CD4-positive, CD25-positive, alpha-beta regulatory T cell (primary cell): ENCODE results near the gene EFEMP2. TPM values are rescaled to one million over a fixed set of nuclear protein-coding genes. Genes with fewer than 3 reads are reported as not detected.

Experiments used
- ATAC-seq, 2 donors: fragments of 150-1000 bp; cut with Tn5 transposase; one replicate each; pipeline ENCODE4 v1.10.0; 2021; ENCODE audit warnings: low read depth in 2 of 2, moderate number of reproducible peaks in 2 of 2, moderate library complexity in 1 of 2
- DNase-seq, 3 donors: peaks; one replicate each; pipeline versions ENCODE4 v3.0.0 to v3.0.0-alpha.2; 2012 to 2022; ENCODE audit warnings: mixed read lengths in 1 of 3
- H3K27ac ChIP-seq: one replicate; pipeline ENCODE4 v1.7.0; 2013; ENCODE audit warnings: mild to moderate bottlenecking, low read length; ENCODE audit not compliant: insufficient read depth, poor library complexity, severe bottlenecking
- H3K27me3 ChIP-seq: one replicate; pipeline ENCODE4 v1.7.0; 2013; ENCODE audit warnings: low read length; ENCODE audit not compliant: control insufficient read depth, insufficient read depth
- H3K36me3 ChIP-seq: one replicate; pipeline ENCODE4 v1.7.0; 2013; ENCODE audit warnings: mild to moderate bottlenecking, low read length, moderate library complexity; ENCODE audit not compliant: control insufficient read depth, insufficient read depth
- H3K4me1 ChIP-seq: 2 replicates; pipeline ENCODE4 v1.7.0; 2013; ENCODE audit warnings: mild to moderate bottlenecking, low read length; ENCODE audit not compliant: insufficient read depth, control insufficient read depth, poor library complexity, severe bottlenecking
- H3K4me3 ChIP-seq: one replicate; pipeline ENCODE4 v1.7.0; 2013; ENCODE audit warnings: low read depth, mild to moderate bottlenecking, low read length, moderate library complexity
- H3K9me3 ChIP-seq, 2 experiments: 1 replicate in 1 of 2; 2 replicates in 1 of 2; pipeline ENCODE4 v1.7.0; 2013; ENCODE audit warnings: low read length in 2 of 2, mild to moderate bottlenecking in 1 of 2, moderate library complexity in 1 of 2; ENCODE audit not compliant: control insufficient read depth in 2 of 2
- H3K27ac Mint-ChIP-seq, 3 donors: one replicate each; pipeline ENCODE4 v1.8.0; 2020 to 2022; ENCODE audit warnings: mild to moderate bottlenecking in 3 of 3, mixed read lengths in 3 of 3, moderate library complexity in 2 of 3
- H3K27me3 Mint-ChIP-seq: one replicate; pipeline ENCODE4 v1.8.0; 2022; ENCODE audit warnings: mild to moderate bottlenecking, mixed read lengths
- H3K36me3 Mint-ChIP-seq: one replicate; pipeline ENCODE4 v1.8.0; 2020; ENCODE audit warnings: mixed read lengths
- H3K4me1 Mint-ChIP-seq, 4 donors: one replicate each; pipeline ENCODE4 v1.8.0; 2020 to 2022; ENCODE audit warnings: mixed read lengths in 4 of 4, mild to moderate bottlenecking in 1 of 4
- H3K4me3 Mint-ChIP-seq, 4 donors: one replicate each; pipeline ENCODE4 v1.8.0; 2020 to 2022; ENCODE audit warnings: mild to moderate bottlenecking in 4 of 4, mixed read lengths in 4 of 4, moderate library complexity in 3 of 4
- H3K9me3 Mint-ChIP-seq, 7 donors: one replicate each; pipeline ENCODE4 v1.8.0; 2020 to 2022; ENCODE audit warnings: mixed read lengths in 7 of 7, mild to moderate bottlenecking in 3 of 7, moderate library complexity in 2 of 7
- polyA plus RNA-seq, 4 donors: library from polyadenylated mRNA; unstranded; fragments of 300-500 nt; fragmentation: Illumina TruSeq; gene quantifications; one replicate each; pipeline ENCODE4 v1.2.3, GENCODE V29; 2021
- total RNA-seq: library from RNA; stranded (reverse); gene quantifications from one replicate; pipeline ENCODE4 v1.2.3, GENCODE V29; 2022

The EFEMP2 gene
- total and polyA plus RNA-seq, 5 donors from 2014 or later: 0.21 to 5.8 (median 0.32) TPM

- no peaks in the 10 kb centered on the region for H3K9me3 ChIP-seq
- no peaks in the 10 kb centered on the region for H3K27me3 ChIP-seq
Measured at GRCh38 chr11:65918211-65919140, 45.9 kb upstream of the EFEMP2 start, which contains the start of gene C11orf68. Gene C11orf68, minus strand, starts transcription at chr11:65919062. Its CDS starts 31 bp downstream, at chr11:65919031.

DNA sequence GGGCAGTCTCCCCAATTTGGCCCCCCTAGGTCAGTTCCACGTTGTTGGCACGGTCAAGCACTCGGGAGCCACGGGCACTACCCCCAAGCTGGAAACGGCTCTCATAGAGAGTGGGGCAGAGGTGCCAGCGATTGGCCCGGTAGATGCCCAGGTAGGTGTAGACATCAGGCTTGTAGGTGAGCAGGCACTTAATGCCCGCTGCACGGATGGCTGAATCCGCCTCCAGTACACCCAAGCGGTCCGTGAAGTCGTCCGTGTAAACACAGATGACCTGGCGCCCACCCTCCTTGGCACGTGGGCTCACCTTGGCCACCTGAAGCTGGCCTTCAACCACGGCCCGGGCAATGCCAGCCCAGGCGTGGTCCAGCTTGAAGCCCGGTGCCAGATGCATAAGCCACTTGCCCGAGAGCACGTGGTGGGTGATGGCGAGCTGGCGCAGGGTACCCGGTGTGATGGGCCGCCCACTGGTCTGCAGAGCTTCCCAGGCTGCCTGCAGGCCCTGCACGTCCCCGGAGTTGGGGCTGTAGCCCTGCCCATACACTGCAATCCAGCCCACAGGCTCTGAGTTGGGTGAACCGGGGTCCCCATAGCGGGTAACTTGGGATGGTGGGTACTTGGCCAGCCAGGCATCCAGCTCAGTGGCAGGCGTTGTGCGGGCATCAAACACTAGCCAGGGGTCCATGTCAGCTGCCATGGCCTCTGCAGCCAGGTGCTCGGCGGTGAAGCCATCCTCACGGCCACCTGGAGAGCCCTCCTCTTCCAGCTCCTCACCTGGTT is 45.0 kb upstream of the EFEMP2 start:
- ATAC-seq: no peak
- peaks cover 46% of the 10 kb centered on the region for H3K4me1 ChIP-seq
- no peak for DNase-seq
- H3K4me3 Mint-ChIP-seq: peak overlapping the region; percentile 89 to 98 (median 92)
- H3K9me3 Mint-ChIP-seq: no peaks in the 10 kb centered on the region
- peaks cover 8% of the 10 kb centered on the region for H3K36me3 ChIP-seq
- H3K9me3 ChIP-seq: no peaks in the 10 kb centered on the region
- peaks cover 7% of the 10 kb centered on the region for H3K36me3 Mint-ChIP-seq
- H3K27me3 Mint-ChIP-seq: no peaks in the 10 kb centered on the region
- peak overlapping the region; percentile 78 for H3K27ac ChIP-seq
- peaks cover 0 to 50% (median 23%) of the 10 kb centered on the region in 4 donors for H3K4me1 Mint-ChIP-seq
- H3K27me3 ChIP-seq: no peaks in the 10 kb centered on the region
- peak overlapping the region in 2 of 3 donors; percentile 84 to 90 for H3K27ac Mint-ChIP-seq
- peak overlapping the region; percentile 85 for H3K4me3 ChIP-seq

More at GRCh38 chr11:65918211-65919140, 45.9 kb upstream of the EFEMP2 start, which contains the start of gene C11orf68:
- Mint-ChIP-seq H3K4me1 (peaks cover 0 to 57% (median 25%) of the 10 kb centered on the region in 4 donors), H3K27me3 (no peaks in the 10 kb centered on the region), H3K4me3 (peak within 1 kb of the TSS; percentile 90 to 98 (median 94)), H3K36me3 (peaks cover 15% of the 10 kb centered on the region), H3K9me3 (no peaks in the 10 kb centered on the region), H3K27ac (peak within 1 kb of the TSS; percentile 86 to 97 (median 92))
- ATAC-seq (peak; percentile 75 to 77), DNase-seq (peak in 1 of 3 donors; percentile 52)
- Histone ChIP-seq H3K4me3 (peak within 1 kb of the TSS; percentile 85), H3K27ac (peak within 1 kb of the TSS; percentile 81), H3K36me3 (peaks cover 13% of the 10 kb centered on the region), H3K4me1 (peaks cover 46% of the 10 kb centered on the region)

DNA sequence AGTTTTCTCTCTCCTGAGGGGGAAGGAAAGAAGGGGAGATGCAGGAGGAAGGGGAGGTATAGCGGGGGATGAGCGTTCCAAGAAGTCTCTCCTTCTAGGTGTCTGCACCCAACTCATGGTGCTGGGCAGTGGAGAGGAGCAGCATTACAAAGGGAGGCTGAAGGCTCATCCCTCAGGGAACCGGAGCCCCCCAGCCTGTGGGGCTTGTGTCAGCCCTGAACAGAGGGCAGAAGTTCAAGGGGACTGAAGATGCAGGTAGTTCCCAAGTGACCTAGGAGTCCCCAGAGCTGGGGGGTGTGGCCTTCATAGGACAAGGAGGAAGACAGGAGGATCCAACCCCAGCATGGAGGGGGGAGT is 44.5 kb upstream of the EFEMP2 start:
- no peak for ATAC-seq
- H3K4me3 ChIP-seq: no peak overlapping the region
- H3K4me3 Mint-ChIP-seq: peak overlapping the region; percentile 88 to 93 (median 90)
- no peaks in the 10 kb centered on the region for H3K9me3 Mint-ChIP-seq
- no peak for DNase-seq
- H3K36me3 Mint-ChIP-seq: peaks cover 1% of the 10 kb centered on the region
- H3K4me1 ChIP-seq: peaks cover 46% of the 10 kb centered on the region
- no peaks in the 10 kb centered on the region for H3K9me3 ChIP-seq
- no peak overlapping the region for H3K27ac ChIP-seq
- no peaks in the 10 kb centered on the region for H3K27me3 Mint-ChIP-seq
- peaks cover 2% of the 10 kb centered on the region for H3K36me3 ChIP-seq
- H3K4me1 Mint-ChIP-seq: peaks cover 0 to 44% (median 20%) of the 10 kb centered on the region in 4 donors
- peak overlapping the region in 2 of 3 donors; percentile 69 to 89 for H3K27ac Mint-ChIP-seq
- no peaks in the 10 kb centered on the region for H3K27me3 ChIP-seq

GRCh38 chr11:65916391-65916790 is 43.8 kb upstream of the EFEMP2 start:
- H3K27me3 Mint-ChIP-seq: peaks cover 6% of the 10 kb centered on the region
- no peak for DNase-seq
- no peaks in the 10 kb centered on the region for H3K36me3 ChIP-seq
- H3K4me3 Mint-ChIP-seq: peak overlapping the region; percentile 88 to 93 (median 90)
- no peak overlapping the region for H3K4me3 ChIP-seq
- no peaks in the 10 kb centered on the region for H3K9me3 ChIP-seq
- H3K27me3 ChIP-seq: no peaks in the 10 kb centered on the region
- ATAC-seq: no peak
- peak overlapping the region in 2 of 3 donors; percentile 31 to 32 for H3K27ac Mint-ChIP-seq
- H3K27ac ChIP-seq: no peak overlapping the region
- H3K4me1 Mint-ChIP-seq: peaks cover 0 to 43% (median 18%) of the 10 kb centered on the region in 4 donors
- no peaks in the 10 kb centered on the region for H3K36me3 Mint-ChIP-seq
- H3K4me1 ChIP-seq: peaks cover 46% of the 10 kb centered on the region
- H3K9me3 Mint-ChIP-seq: no peaks in the 10 kb centered on the region

- H3K9me3 Mint-ChIP-seq: no peaks in the 10 kb centered on the region
- no peaks in the 10 kb centered on the region for H3K36me3 Mint-ChIP-seq
- ATAC-seq (no peak), DNase-seq (no peak)
- no peaks in the 10 kb centered on the region for H3K27me3 ChIP-seq
- H3K4me3 Mint-ChIP-seq: peak overlapping the region in 1 of 4 donors; percentile 88
- H3K4me3 ChIP-seq: no peak overlapping the region
- H3K27ac ChIP-seq: no peak overlapping the region
- H3K4me1 Mint-ChIP-seq: peaks cover 0 to 43% (median 18%) of the 10 kb centered on the region in 4 donors
- H3K9me3 ChIP-seq: no peaks in the 10 kb centered on the region
- no peak overlapping the region for H3K27ac Mint-ChIP-seq
- H3K4me1 ChIP-seq: peaks cover 41% of the 10 kb centered on the region
- no peaks in the 10 kb centered on the region for H3K36me3 ChIP-seq
- H3K27me3 Mint-ChIP-seq: peaks cover 7% of the 10 kb centered on the region
Measured at GRCh38 chr11:65915821-65916251, 43.2 kb upstream of the EFEMP2 start.

DNA sequence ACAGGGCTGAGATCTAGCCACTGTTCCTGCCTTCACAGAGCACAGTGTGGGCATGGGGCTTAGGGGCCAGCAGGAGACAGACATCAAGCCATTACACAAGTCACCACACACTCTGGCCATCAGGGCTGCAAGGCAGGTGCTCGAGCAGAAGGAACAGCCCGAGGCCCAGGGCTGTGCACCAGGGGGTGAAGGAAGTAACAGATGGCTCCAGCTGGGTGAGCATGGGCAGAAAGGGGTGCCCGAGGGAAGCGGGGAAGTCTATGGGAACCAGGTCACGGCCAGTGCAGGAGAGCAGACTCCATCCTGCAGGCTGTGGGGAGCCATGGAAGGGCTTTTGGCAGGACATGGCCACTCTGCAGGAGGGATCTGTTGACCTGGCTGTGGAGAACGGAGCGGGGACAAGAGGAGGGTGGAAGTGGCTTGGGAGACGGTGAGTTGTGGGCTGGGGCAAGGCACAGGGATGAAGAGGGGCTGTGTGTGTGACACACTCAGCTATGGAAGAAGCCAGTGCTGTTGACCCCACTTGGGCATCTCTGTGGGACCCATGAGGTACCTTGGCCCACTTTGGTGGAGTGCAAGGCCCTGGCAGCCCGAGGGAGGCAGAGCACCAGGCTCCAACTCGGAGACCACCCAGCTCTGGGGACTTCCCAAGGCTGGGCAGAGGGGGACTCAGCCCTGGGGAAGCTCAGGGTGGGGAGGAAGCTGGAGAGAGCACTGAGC is 42.7 kb upstream of the EFEMP2 start:
- H3K36me3 ChIP-seq: no peaks in the 10 kb centered on the region
- H3K27ac ChIP-seq: no peak overlapping the region
- H3K27ac Mint-ChIP-seq: peak overlapping the region in 2 of 3 donors; percentile 62 to 77
- no peaks in the 10 kb centered on the region for H3K27me3 ChIP-seq
- H3K4me3 Mint-ChIP-seq: peak overlapping the region in 2 of 4 donors; percentile 73 to 83
- no peak overlapping the region for H3K4me3 ChIP-seq
- peaks cover 0 to 38% (median 18%) of the 10 kb centered on the region in 4 donors for H3K4me1 Mint-ChIP-seq
- no peaks in the 10 kb centered on the region for H3K9me3 ChIP-seq
- H3K9me3 Mint-ChIP-seq: no peaks in the 10 kb centered on the region
- peaks cover 35% of the 10 kb centered on the region for H3K4me1 ChIP-seq
- DNase-seq (no peak), ATAC-seq (no peak)
- peaks cover 7% of the 10 kb centered on the region for H3K27me3 Mint-ChIP-seq
- no peaks in the 10 kb centered on the region for H3K36me3 Mint-ChIP-seq

GRCh38 chr11:65912845-65913244 is 40.2 kb upstream of the EFEMP2 start:
- Mint-ChIP-seq H3K4me1 (peaks cover 0 to 35% (median 19%) of the 10 kb centered on the region in 4 donors), H3K27ac (peak overlapping the region in 1 of 3 donors; percentile 71), H3K9me3 (no peaks in the 10 kb centered on the region), H3K4me3 (no peak overlapping the region), H3K36me3 (no peaks in the 10 kb centered on the region), H3K27me3 (peaks cover 12% of the 10 kb centered on the region)
- no peak for DNase-seq
- peaks cover under 1% of the 10 kb centered on the region for H3K27me3 ChIP-seq
- ATAC-seq: no peak
- H3K4me3 ChIP-seq: no peak overlapping the region
- no peak overlapping the region for H3K27ac ChIP-seq
- no peaks in the 10 kb centered on the region for H3K36me3 ChIP-seq
- H3K4me1 ChIP-seq: peaks cover 23% of the 10 kb centered on the region
- H3K9me3 ChIP-seq: no peaks in the 10 kb centered on the region
